Amniotic epithelial cell (primary cell): ENCODE results near the gene PHOX2A.

Experiments used
- DNase-seq: peaks from one replicate; pipeline ENCODE4 v3.0.0-alpha.2; 2010; ENCODE audit warnings: low read depth

PHOX2A gene

GRCh38 chr11:72249961-72250360 lies 6.0 kb upstream of the PHOX2A start:
- DNase-seq: no peak

GRCh38 chr11:72247584-72247983 lies 3.6 kb upstream of the PHOX2A start:
- no peak for DNase-seq

- DNase-seq: no peak
Measured at GRCh38 chr11:72245263-72245816, 1.4 kb upstream of the PHOX2A start.

- no peak for DNase-seq
Measured at GRCh38 chr11:72244361-72245262, 636 bp upstream of the PHOX2A start.

- no peak for DNase-seq
Measured at GRCh38 chr11:72243173-72244059, 560 bp downstream of the PHOX2A start.

GRCh38 chr11:72242141-72242540 lies 1.8 kb downstream of the PHOX2A start:
- DNase-seq: no peak

GRCh38 chr11:72241291-72241781 lies 2.6 kb downstream of the PHOX2A start:
- no peak for DNase-seq

- no peak for DNase-seq
Measured at GRCh38 chr11:72240461-72241290, 3.3 kb downstream of the PHOX2A start.

GRCh38 chr11:72239849-72240460 lies 4.0 kb downstream of the PHOX2A start:
- DNase-seq: no peak

GRCh38 chr11:72239313-72239848 lies 4.6 kb downstream of the PHOX2A start:
- DNase-seq: peak; percentile 29

GRCh38 chr11:72238492-72239312 lies 5.3 kb downstream of the PHOX2A start:
- no peak for DNase-seq

- peak; percentile 77 for DNase-seq
Measured at GRCh38 chr11:72238040-72238450, 5.9 kb downstream of the PHOX2A start.

GRCh38 chr11:72237112-72237931 lies 6.7 kb downstream of the PHOX2A start:
- no peak for DNase-seq

GRCh38 chr11:72236774-72237111 lies 7.2 kb downstream of the PHOX2A start:
- DNase-seq: no peak

GRCh38 chr11:72236083-72236697 lies 7.8 kb downstream of the PHOX2A start:
- no peak for DNase-seq

GRCh38 chr11:72235351-72236057 lies 8.5 kb downstream of the PHOX2A start:
- no peak for DNase-seq

GRCh38 chr11:72234920-72235319 lies 9.1 kb downstream of the PHOX2A start:
- no peak for DNase-seq

- no peak for DNase-seq
Measured at GRCh38 chr11:72234514-72234830, 9.5 kb downstream of the PHOX2A start.
